Colonic mucosa (tissue), 4 donors: Measurements from ENCODE around the gene SLC22A2. TPM values are rescaled to one million over a fixed set of nuclear protein-coding genes. Genes with fewer than 3 reads are reported as not detected.
"Not testable (repeated sequence)": the region's sequence is repeated elsewhere in the genome, so short reads cannot be mapped to it uniquely, and the experiment has no call there.

Experiments
- DNase-seq: peaks from one replicate; pipeline ENCODE4 v3.0.0-alpha.2; 2020
- H3K27ac ChIP-seq: fragments of 200-600 bp; one replicate; pipeline ENCODE4 v1.8.0; 2021
- H3K27me3 ChIP-seq: fragments of 200-600 bp; one replicate; pipeline ENCODE4 v1.8.0; 2021
- H3K36me3 ChIP-seq: fragments of 200-600 bp; one replicate; pipeline ENCODE4 v1.8.0; 2021
- H3K4me1 ChIP-seq: fragments of 200-600 bp; one replicate; pipeline ENCODE4 v1.8.0; 2021; ENCODE audit warnings: mild to moderate bottlenecking
- H3K4me3 ChIP-seq: fragments of 200-600 bp; one replicate; pipeline ENCODE4 v1.8.0; 2021
- H3K9ac ChIP-seq, 2 donors: one replicate each; pipeline ENCODE4 v1.7.0; 2013; ENCODE audit warnings: control low read depth in 2 of 2, low read depth in 2 of 2, low read length in 2 of 2
- H3K9me3 ChIP-seq: fragments of 200-600 bp; one replicate; pipeline ENCODE4 v1.8.0; 2021
- CTCF ChIP-seq: fragments of 200-600 bp; IDR thresholded peaks from one replicate; pipeline ENCODE4 v1.8.0; 2022; ENCODE audit warnings: antibody characterized with exemption, mild to moderate bottlenecking
- intact Hi-C: fragments of 100-400 bp; cut with DNase I; formaldehyde crosslinking; loops from one replicate; pipeline ENCODE4 v1.14.1; 2022
- total RNA-seq, 2 donors: library from RNA; stranded (reverse); fragmentation: NEBNext Ultra II Directional in 1 of 2; extraction: Animal tissue kit (Norgen Biotek cat#: 25700) in 1 of 2; gene quantifications; one replicate each; pipeline ENCODE4 v1.2.1, GENCODE V29; 2021
- donor health status: healthy.
- donor health status: DM: no; HTN: no; CAD: no.
- donor health status: DM: no; HTN: no; CAD: no.

Gene SLC22A2
- total RNA-seq, result not detected

- Histone ChIP-seq H3K27me3 (no peaks in the 10 kb centered on the region), H3K36me3 (no peaks in the 10 kb centered on the region), H3K4me1 (peaks cover 4% of the 10 kb centered on the region), H3K27ac (no peak within 1 kb of the TSS), H3K9me3 (no peaks in the 10 kb centered on the region), H3K4me3 (no peak within 1 kb of the TSS), H3K9ac (no peak within 1 kb of the TSS)
- DNase-seq, result no peak
- intact Hi-C loops, result no loop called here
- TF ChIP-seq CTCF, result no peak
Measured at GRCh38 chr6:160258346-160259142, at the start of gene SLC22A2. Gene SLC22A2 (minus strand): TSS chr6:160258821. CDS start chr6:160258757, 64 bp downstream.

GRCh38 chr6:160305926-160306713 is 47.5 kb upstream of the SLC22A2 start:
- Histone ChIP-seq H3K36me3 (no peaks in the 10 kb centered on the region), H3K4me1 (no peaks in the 10 kb centered on the region), H3K9ac (no peak overlapping the region), H3K27ac (no peak overlapping the region), H3K9me3 (no peaks in the 10 kb centered on the region), H3K4me3 (no peak overlapping the region), H3K27me3 (no peaks in the 10 kb centered on the region)
- no peak for TF ChIP-seq CTCF
- DNase-seq, result no peak
- intact Hi-C loops, result loop anchor here (10.0 kb wide), 1 partner anchor 149 kb away; no protein-coding TSS in a partner anchor

GRCh38 chr6:160303806-160304205 is 45.2 kb upstream of the SLC22A2 start:
- H3K36me3 ChIP-seq, result no peaks in the 10 kb centered on the region
- H3K27ac ChIP-seq, result no peak overlapping the region
- no peak overlapping the region for H3K9ac ChIP-seq
- no peak for DNase-seq
- no peaks in the 10 kb centered on the region for H3K9me3 ChIP-seq
- H3K4me3 ChIP-seq, result no peak overlapping the region
- no peak for TF ChIP-seq CTCF
- intact Hi-C loops, result loop anchor here (10.0 kb wide), 1 partner anchor 151 kb away; no protein-coding TSS in a partner anchor
- H3K4me1 ChIP-seq, result no peaks in the 10 kb centered on the region
- H3K27me3 ChIP-seq, result no peaks in the 10 kb centered on the region

GRCh38 chr6:160302431-160303082 is 43.9 kb upstream of the SLC22A2 start:
- H3K27ac ChIP-seq, result not testable (repeated sequence)

GRCh38 chr6:160301339-160301738 is 42.7 kb upstream of the SLC22A2 start:
- intact Hi-C loops, result loop anchor here (10.0 kb wide), 1 partner anchor 153 kb away; no protein-coding TSS in a partner anchor
- Histone ChIP-seq H3K27ac (no peak overlapping the region), H3K9ac (peak overlapping the region in 1 of 2 donors; percentile 52), H3K4me1 (no peaks in the 10 kb centered on the region), H3K4me3 (no peak overlapping the region), H3K9me3 (no peaks in the 10 kb centered on the region), H3K36me3 (no peaks in the 10 kb centered on the region), H3K27me3 (no peaks in the 10 kb centered on the region)
- no peak for DNase-seq
- TF ChIP-seq CTCF, result no peak

More at GRCh38 chr6:160302431-160303082, 43.9 kb upstream of the SLC22A2 start:
- not testable (repeated sequence) for H3K4me3 ChIP-seq, H3K4me1 ChIP-seq, H3K9ac ChIP-seq, DNase-seq, H3K27me3 ChIP-seq, H3K36me3 ChIP-seq, H3K9me3 ChIP-seq
- intact Hi-C loops, result loop anchor here (10.0 kb wide), 1 partner anchor 152 kb away; no protein-coding TSS in a partner anchor
